ENCODE results near the gene SEBOX.

SEBOX gene, protein sequence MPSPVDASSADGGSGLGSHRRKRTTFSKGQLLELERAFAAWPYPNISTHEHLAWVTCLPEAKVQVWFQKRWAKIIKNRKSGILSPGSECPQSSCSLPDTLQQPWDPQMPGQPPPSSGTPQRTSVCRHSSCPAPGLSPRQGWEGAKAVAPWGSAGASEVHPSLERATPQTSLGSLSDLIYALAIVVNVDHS

GRCh38 chr17:28364665-28365363, at the start of gene SEBOX:
Gene SEBOX, minus strand, starts transcription at chr17:28365199. Its CDS starts 48 bp downstream, at chr17:28365151.
- H3K36me3 ChIP-seq (ENCODE audit: control insufficient read depth, insufficient read depth, low read length, severe bottlenecking): peaks cover 48% of the 10 kb centered on the region
- H3K4me3 ChIP-seq (ENCODE audit: low read length): no peak within 1 kb of the TSS
- H3K9ac ChIP-seq (ENCODE audit: low read length): no peak within 1 kb of the TSS
- H3K27me3 ChIP-seq (replicated peaks; ENCODE audit: control insufficient read depth, insufficient read depth, low read length): no peaks in the 10 kb centered on the region
- H3K9me3 ChIP-seq (ENCODE audit: control insufficient read depth, low read length): no peaks in the 10 kb centered on the region
- no peak for DNase-seq (ENCODE audit: low read depth)
- peaks cover 1% of the 10 kb centered on the region for H3K4me1 ChIP-seq (ENCODE audit: control insufficient read depth, insufficient read depth, low read length)

DNA sequence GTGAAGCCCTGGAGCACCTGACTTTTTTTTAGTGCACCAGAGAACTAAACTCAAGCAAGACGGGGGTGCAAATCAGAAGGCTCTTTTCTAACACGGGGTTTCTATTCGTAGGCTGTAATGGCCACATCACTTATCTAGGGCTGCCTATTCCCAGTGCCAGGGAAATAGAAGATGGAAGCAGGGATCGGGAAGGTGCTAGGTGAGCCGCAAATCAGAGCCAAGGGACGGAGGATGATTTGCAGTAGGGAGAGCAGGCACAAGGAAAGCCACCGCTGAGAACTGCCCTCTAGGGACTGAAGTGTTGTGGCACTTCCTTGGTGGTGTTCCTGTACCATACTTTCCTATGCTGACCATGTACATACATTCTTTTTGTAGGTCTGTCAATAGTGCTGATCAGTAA, 48.8 kb upstream of the SEBOX start:
- Histone ChIP-seq H3K36me3 (ENCODE audit: control insufficient read depth, insufficient read depth, low read length, severe bottlenecking) (no peaks in the 10 kb centered on the region), H3K9me3 (ENCODE audit: control insufficient read depth, low read length) (peaks cover 3% of the 10 kb centered on the region), H3K9ac (ENCODE audit: low read length) (no peak overlapping the region), H3K27me3 (replicated peaks; ENCODE audit: control insufficient read depth, insufficient read depth, low read length) (peaks cover 9% of the 10 kb centered on the region), H3K4me1 (ENCODE audit: control insufficient read depth, insufficient read depth, low read length) (no peaks in the 10 kb centered on the region), H3K4me3 (ENCODE audit: low read length) (no peak overlapping the region)
- DNase-seq (ENCODE audit: low read depth): no peak

GRCh38 chr17:28412099-28412498, 47.1 kb upstream of the SEBOX start:
- no peak for DNase-seq (ENCODE audit: low read depth)
- H3K4me3 ChIP-seq (ENCODE audit: low read length): no peak overlapping the region
- peaks cover 9% of the 10 kb centered on the region for H3K27me3 ChIP-seq (replicated peaks; ENCODE audit: control insufficient read depth, insufficient read depth, low read length)
- H3K9me3 ChIP-seq (ENCODE audit: control insufficient read depth, low read length): peaks cover 3% of the 10 kb centered on the region
- no peaks in the 10 kb centered on the region for H3K4me1 ChIP-seq (ENCODE audit: control insufficient read depth, insufficient read depth, low read length)
- no peak overlapping the region for H3K9ac ChIP-seq (ENCODE audit: low read length)
- H3K36me3 ChIP-seq (ENCODE audit: control insufficient read depth, insufficient read depth, low read length, severe bottlenecking): no peaks in the 10 kb centered on the region

- H3K9ac ChIP-seq (ENCODE audit: low read length): no peak overlapping the region
- H3K36me3 ChIP-seq (ENCODE audit: control insufficient read depth, insufficient read depth, low read length, severe bottlenecking): no peaks in the 10 kb centered on the region
- no peak overlapping the region for H3K4me3 ChIP-seq (ENCODE audit: low read length)
- H3K9me3 ChIP-seq (ENCODE audit: control insufficient read depth, low read length): peaks cover 3% of the 10 kb centered on the region
- DNase-seq (ENCODE audit: low read depth): no peak
- H3K4me1 ChIP-seq (ENCODE audit: control insufficient read depth, insufficient read depth, low read length): peaks cover 15% of the 10 kb centered on the region
- H3K27me3 ChIP-seq (replicated peaks; ENCODE audit: control insufficient read depth, insufficient read depth, low read length): no peaks in the 10 kb centered on the region
Observed at GRCh38 chr17:28407974-28408306, 42.9 kb upstream of the SEBOX start.

- H3K4me3 ChIP-seq (ENCODE audit: low read length): no peak overlapping the region
- H3K27me3 ChIP-seq (replicated peaks; ENCODE audit: control insufficient read depth, insufficient read depth, low read length): no peaks in the 10 kb centered on the region
- H3K9ac ChIP-seq (ENCODE audit: low read length): no peak overlapping the region
- peaks cover 15% of the 10 kb centered on the region for H3K4me1 ChIP-seq (ENCODE audit: control insufficient read depth, insufficient read depth, low read length)
- no peak for DNase-seq (ENCODE audit: low read depth)
- peaks cover 3% of the 10 kb centered on the region for H3K36me3 ChIP-seq (ENCODE audit: control insufficient read depth, insufficient read depth, low read length, severe bottlenecking)
- peaks cover 2% of the 10 kb centered on the region for H3K9me3 ChIP-seq (ENCODE audit: control insufficient read depth, low read length)
Observed at GRCh38 chr17:28407130-28407973, 42.4 kb upstream of the SEBOX start.

DNA sequence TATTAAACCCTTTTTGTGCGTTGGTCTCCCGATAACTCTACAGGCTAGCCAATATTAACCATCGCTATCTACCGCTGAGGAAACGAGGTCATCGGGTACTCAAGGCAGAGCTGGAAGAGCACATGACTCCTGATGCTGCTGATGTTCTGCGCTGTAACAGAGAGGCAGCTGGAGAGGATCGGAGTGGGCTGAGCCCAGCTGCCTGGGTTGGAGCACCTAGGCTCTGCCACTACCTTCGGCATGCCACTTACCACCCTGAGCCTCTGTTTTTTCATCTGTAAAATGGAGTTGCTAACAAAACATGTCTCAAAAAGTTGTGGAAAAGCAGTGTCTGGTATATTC, 41.4 kb upstream of the SEBOX start:
- peak; percentile 17 for DNase-seq (ENCODE audit: low read depth)
- peaks cover 12% of the 10 kb centered on the region for H3K36me3 ChIP-seq (ENCODE audit: control insufficient read depth, insufficient read depth, low read length, severe bottlenecking)
- H3K27me3 ChIP-seq (replicated peaks; ENCODE audit: control insufficient read depth, insufficient read depth, low read length): no peaks in the 10 kb centered on the region
- H3K4me1 ChIP-seq (ENCODE audit: control insufficient read depth, insufficient read depth, low read length): peaks cover 15% of the 10 kb centered on the region
- H3K9ac ChIP-seq (ENCODE audit: low read length): peak overlapping the region; percentile 66
- H3K4me3 ChIP-seq (ENCODE audit: low read length): peak overlapping the region; percentile 77
- no peaks in the 10 kb centered on the region for H3K9me3 ChIP-seq (ENCODE audit: control insufficient read depth, low read length)

DNA sequence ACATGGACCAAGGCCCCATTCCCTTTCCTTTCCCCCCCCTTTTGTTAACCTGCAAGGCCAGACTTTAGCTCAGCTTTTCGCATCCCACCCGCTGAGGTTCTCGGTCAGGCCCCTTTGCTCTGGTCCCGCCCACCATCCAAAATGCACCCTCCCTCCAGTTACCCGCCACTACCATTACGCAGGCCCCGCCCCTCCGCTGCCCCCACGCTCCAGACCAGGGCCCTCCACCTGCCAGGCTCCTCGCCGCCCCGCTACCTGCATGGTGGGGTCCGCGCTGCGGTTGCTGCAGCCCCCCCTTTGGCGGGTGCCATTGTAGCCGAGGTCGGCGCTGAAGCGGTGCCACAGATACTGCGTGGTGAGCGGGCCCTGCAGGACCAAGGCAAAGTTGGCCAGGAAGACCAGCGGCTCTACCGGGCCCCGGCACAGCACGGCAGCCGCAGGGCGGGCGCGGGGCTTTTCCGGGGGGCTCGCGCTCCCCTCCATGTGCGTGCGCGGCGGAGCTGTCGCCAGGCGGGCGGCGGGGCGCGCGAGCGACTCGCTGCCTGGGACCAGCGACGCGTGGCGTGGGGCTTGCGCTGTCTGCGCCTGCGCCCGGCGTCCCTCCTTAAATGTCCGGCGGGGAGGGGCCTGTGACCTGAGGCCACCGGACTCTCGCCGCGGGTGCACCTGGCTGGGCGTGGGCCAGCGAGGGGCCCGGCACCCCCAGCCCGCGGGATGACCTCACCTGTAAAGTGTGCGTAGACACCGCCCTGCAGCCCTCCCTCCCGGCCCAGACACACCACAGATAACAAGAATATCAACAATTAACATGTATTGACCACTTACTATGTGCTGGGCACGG, 40.9 kb upstream of the SEBOX start, which contains the start of gene SLC46A1:
SLC46A1 (minus strand) TSS at position 581 of the 841 bp plus-strand sequence; CDS start at position 483, 98 bp downstream.
- peaks cover 13% of the 10 kb centered on the region for H3K36me3 ChIP-seq (ENCODE audit: control insufficient read depth, insufficient read depth, low read length, severe bottlenecking)
- peak within 1 kb of the TSS; percentile 77 for H3K4me3 ChIP-seq (ENCODE audit: low read length)
- H3K4me1 ChIP-seq (ENCODE audit: control insufficient read depth, insufficient read depth, low read length): peaks cover 15% of the 10 kb centered on the region
- DNase-seq (ENCODE audit: low read depth): peak; percentile 71
- H3K27me3 ChIP-seq (replicated peaks; ENCODE audit: control insufficient read depth, insufficient read depth, low read length): no peaks in the 10 kb centered on the region
- no peaks in the 10 kb centered on the region for H3K9me3 ChIP-seq (ENCODE audit: control insufficient read depth, low read length)
- peak within 1 kb of the TSS; percentile 66 for H3K9ac ChIP-seq (ENCODE audit: low read length)

- Histone ChIP-seq H3K9ac (ENCODE audit: low read length) (peak overlapping the region; percentile 66), H3K4me3 (ENCODE audit: low read length) (peak overlapping the region; percentile 77), H3K36me3 (ENCODE audit: control insufficient read depth, insufficient read depth, low read length, severe bottlenecking) (peaks cover 13% of the 10 kb centered on the region), H3K9me3 (ENCODE audit: control insufficient read depth, low read length) (no peaks in the 10 kb centered on the region), H3K27me3 (replicated peaks; ENCODE audit: control insufficient read depth, insufficient read depth, low read length) (no peaks in the 10 kb centered on the region), H3K4me1 (ENCODE audit: control insufficient read depth, insufficient read depth, low read length) (peaks cover 15% of the 10 kb centered on the region)
- DNase-seq (ENCODE audit: low read depth): peak; percentile 18
Observed at GRCh38 chr17:28404812-28405570, 40.0 kb upstream of the SEBOX start.

DNA sequence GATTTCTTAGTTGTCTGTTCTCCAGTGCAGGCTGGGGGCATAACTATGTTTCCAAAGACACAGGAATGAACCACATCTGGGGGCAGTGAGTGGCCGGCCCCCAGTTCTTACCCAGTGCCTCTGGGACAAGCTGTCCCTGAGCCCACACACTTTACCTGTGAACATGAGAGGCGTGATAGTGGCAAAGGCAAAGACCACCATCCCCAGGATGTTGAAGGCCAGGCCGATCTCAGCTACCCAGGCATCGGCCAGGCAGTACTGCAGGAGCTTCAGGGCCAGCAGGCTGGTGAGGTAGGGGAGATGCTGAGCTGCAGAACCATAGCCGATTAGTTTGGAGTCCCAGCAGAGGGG, 39.4 kb upstream of the SEBOX start:
- H3K4me1 ChIP-seq (ENCODE audit: control insufficient read depth, insufficient read depth, low read length): peaks cover 15% of the 10 kb centered on the region
- DNase-seq (ENCODE audit: low read depth): no peak
- no peaks in the 10 kb centered on the region for H3K27me3 ChIP-seq (replicated peaks; ENCODE audit: control insufficient read depth, insufficient read depth, low read length)
- H3K9ac ChIP-seq (ENCODE audit: low read length): peak overlapping the region; percentile 66
- peaks cover 13% of the 10 kb centered on the region for H3K36me3 ChIP-seq (ENCODE audit: control insufficient read depth, insufficient read depth, low read length, severe bottlenecking)
- H3K4me3 ChIP-seq (ENCODE audit: low read length): no peak overlapping the region
- no peaks in the 10 kb centered on the region for H3K9me3 ChIP-seq (ENCODE audit: control insufficient read depth, low read length)

DNA sequence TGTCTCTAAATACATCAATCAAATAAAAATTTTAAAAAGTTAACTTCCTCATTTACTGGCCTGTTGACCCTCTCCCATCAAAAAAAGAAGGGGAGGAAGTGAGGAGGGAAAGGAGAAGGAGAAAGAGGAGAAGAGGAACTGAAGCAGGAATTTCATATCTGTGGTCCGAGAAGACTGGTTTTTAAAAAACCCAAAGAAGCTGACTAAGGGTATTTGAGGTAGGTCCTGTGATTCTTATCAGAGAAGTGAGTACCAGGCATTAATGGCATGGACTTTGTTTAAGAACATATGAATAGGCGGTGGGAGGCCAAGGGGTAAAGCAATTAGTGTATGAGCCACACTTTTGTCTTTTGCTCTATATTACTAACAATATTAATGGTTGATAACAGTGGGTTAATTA, 39.0 kb upstream of the SEBOX start:
- Histone ChIP-seq H3K36me3 (ENCODE audit: control insufficient read depth, insufficient read depth, low read length, severe bottlenecking) (peaks cover 16% of the 10 kb centered on the region), H3K9me3 (ENCODE audit: control insufficient read depth, low read length) (no peaks in the 10 kb centered on the region), H3K9ac (ENCODE audit: low read length) (no peak overlapping the region), H3K4me3 (ENCODE audit: low read length) (no peak overlapping the region), H3K27me3 (replicated peaks; ENCODE audit: control insufficient read depth, insufficient read depth, low read length) (no peaks in the 10 kb centered on the region), H3K4me1 (ENCODE audit: control insufficient read depth, insufficient read depth, low read length) (peaks cover 18% of the 10 kb centered on the region)
- no peak for DNase-seq (ENCODE audit: low read depth)
